GM12801 (cell line): ENCODE results near the gene SLC10A2.

Experiments
- TF ChIP-seq, protein P1 (sequence below): IDR thresholded peaks from one replicate; pipeline ENCODE4 v1.5.1; 2011; ENCODE audit warnings: control low read depth; ENCODE audit not compliant: insufficient read length; ENCODE audit errors: extremely low read depth

Gene SLC10A2

DNA sequence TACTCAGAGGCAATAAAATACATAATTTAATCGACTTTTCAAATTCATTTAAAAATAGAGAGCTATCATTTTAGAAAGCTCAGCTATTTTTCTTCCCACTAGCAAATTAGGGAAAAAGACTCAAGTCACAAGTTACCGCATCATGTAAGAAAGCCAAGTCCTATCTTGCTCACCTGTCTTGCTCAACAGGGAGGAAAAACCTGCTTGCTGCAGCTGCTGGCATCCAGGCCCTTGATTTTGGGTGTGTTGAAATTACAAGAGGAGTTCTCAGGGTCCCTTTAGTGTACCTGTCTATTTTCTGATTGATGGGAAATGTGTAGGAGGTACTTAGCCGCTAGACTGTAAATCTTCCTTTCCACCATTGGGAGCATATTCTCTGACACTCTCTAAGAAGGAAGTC is 22.2 kb downstream of the SLC10A2 start:
- TF ChIP-seq, protein P1, sequence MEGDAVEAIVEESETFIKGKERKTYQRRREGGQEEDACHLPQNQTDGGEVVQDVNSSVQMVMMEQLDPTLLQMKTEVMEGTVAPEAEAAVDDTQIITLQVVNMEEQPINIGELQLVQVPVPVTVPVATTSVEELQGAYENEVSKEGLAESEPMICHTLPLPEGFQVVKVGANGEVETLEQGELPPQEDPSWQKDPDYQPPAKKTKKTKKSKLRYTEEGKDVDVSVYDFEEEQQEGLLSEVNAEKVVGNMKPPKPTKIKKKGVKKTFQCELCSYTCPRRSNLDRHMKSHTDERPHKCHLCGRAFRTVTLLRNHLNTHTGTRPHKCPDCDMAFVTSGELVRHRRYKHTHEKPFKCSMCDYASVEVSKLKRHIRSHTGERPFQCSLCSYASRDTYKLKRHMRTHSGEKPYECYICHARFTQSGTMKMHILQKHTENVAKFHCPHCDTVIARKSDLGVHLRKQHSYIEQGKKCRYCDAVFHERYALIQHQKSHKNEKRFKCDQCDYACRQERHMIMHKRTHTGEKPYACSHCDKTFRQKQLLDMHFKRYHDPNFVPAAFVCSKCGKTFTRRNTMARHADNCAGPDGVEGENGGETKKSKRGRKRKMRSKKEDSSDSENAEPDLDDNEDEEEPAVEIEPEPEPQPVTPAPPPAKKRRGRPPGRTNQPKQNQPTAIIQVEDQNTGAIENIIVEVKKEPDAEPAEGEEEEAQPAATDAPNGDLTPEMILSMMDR: no peak

DNA sequence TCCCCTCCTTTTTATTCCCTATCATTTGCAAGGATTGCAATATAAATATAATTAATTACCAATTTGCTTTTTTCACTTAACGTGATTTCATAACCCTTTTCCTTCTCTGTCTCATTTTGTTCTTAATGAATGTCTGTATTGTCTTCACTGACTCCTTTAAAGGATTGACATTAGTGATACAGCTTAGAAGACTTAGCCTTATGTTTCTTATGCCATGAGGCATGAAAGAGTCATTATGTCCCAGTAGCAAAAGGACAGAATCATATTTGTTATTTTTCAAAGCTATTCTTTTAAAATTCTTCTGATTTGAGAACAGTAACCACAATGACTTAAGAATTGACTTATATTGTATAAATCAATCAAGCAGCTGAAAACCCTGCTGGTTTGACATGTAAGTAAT is 26.2 kb downstream of the SLC10A2 start:
- TF ChIP-seq, protein P1: no peak

DNA sequence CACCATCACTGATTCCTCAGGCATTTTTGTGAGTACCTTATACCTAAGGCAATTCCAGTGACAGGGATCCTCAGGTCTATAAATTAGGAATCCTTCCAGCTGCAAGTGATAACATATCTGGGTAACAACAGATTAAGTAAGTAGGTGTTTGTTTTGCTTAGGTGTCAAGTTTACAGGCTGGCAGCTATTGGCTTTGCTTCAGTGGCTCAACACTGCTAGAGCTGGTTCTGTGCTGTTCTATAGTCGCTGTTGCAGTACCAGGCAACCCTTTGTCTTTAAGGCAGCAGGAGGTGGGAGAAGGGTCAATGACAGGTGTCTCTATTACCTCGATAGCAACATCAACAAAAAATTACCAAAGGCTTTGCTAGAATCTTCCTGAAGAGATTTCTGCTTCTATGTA is 27.0 kb downstream of the SLC10A2 start:
- TF ChIP-seq, protein P1: no peak

DNA sequence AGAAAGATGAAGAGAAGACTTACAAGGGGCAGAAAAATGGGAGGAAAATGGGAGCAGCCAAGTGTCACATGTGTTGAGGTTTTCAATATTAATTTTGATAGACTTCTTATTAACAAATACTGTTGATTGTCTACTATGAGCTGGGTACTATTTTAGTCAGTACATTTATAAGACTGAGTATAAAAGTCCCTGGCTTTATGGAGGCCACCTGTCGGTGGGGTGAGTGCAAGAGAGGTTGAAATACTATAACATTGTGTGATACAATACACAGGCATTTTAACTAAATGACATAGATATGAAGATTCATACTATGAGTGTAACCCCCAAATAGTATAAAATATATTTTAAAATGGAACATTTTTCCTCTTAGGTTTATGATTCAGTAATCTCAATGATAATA is 29.9 kb downstream of the SLC10A2 start:
- TF ChIP-seq, protein P1: no peak

DNA sequence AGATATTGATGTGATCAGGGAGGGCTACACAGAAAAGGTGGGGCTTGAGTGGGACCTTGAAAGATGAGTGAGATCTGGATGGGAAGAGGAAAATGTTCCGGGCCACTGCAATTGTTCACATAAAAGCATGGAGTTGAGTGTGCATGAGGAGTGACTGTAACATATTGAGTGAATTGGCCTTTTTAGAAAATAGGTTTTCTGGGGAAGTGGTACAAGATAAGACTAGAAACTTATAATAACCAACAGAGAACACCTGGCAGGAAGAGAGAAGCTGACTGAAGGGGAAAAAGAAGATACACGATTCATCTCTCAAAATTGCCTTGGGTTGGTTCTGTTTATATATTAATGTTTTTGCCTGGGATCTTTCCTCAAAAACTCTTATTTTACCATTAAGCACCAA is 32.2 kb downstream of the SLC10A2 start:
- TF ChIP-seq, protein P1: no peak

DNA sequence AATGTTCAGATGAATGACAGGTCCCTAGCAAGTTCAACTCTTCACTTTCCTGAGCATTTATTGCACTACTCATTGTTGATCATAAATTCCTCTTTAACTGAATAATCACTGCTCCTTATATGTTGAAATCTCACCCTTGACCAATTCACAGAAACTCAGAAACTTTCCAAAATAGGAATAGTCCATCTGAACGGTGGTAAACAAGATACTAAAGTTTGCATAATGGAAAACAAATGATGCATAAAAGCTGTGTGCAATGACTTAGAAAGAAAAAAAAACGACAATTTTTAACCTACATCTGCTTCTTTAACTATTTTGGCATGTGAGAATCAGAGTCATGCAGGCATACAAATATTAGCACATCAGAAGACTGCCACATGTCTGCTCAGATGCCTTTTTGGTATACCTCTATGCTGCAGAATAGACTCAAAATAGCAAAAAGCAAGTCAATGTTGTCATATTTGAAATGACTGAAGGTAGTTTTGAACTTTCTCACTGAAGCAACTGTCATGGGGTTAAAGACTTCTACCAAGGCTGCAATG is 34.8 kb downstream of the SLC10A2 start:
- TF ChIP-seq, protein P1: no peak

DNA sequence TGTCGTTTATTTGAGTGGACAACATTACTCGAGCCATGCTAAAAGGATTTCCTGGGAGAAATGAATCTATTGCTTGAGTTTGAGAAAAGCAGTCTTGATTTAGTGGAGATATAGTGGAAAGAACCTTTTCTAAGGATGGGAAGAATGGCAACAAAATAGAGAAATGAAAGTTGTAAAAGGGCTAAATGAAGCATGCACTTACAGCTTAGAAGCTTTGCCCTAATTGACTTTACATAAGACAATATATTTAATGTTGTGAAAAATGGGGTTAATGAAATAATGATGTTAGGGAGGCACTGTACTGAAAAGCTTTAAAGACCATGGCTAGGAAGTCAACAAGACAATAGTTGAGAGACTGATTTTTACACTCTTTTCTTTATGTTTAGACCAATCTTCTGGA is 35.4 kb downstream of the SLC10A2 start:
- TF ChIP-seq, protein P1: no peak
